IMR-90 (cell line): ENCODE data around the gene FERMT3.

Source experiments
- BHLHE40 ChIP-seq: fragments of 150-350 bp; IDR thresholded peaks from 2 replicates; pipeline ENCODE4 v1.6.1; 2016; ENCODE audit warnings: mild to moderate bottlenecking, low read depth, low read length
- CEBPB ChIP-seq: IDR thresholded peaks from 2 replicates; pipeline ENCODE4 v1.6.1; 2012; ENCODE audit warnings: low read depth, low read length, improper control_type of control experiment
- CHD1 ChIP-seq: IDR thresholded peaks from 2 replicates; pipeline ENCODE4 v1.6.1; 2012; ENCODE audit warnings: low read depth, low read length, improper control_type of control experiment
- CTCF ChIP-seq: conservative IDR thresholded peaks from 2 replicates; pipeline ENCODE4 v1.5.1; 2012; ENCODE audit warnings: mild to moderate bottlenecking, low read depth, low read length, improper control_type of control experiment
- ELK1 ChIP-seq: fragments of 150-350 bp; IDR thresholded peaks from 2 replicates; pipeline ENCODE4 v1.6.1; 2016; ENCODE audit warnings: low read depth, mild to moderate bottlenecking, low read length, moderate library complexity, borderline replicate concordance
- MAFK ChIP-seq: IDR thresholded peaks from 2 replicates; pipeline ENCODE4 v1.6.1; 2012; ENCODE audit warnings: low read depth, low read length, improper control_type of control experiment
- MAZ ChIP-seq: IDR thresholded peaks from 2 replicates; pipeline ENCODE4 v1.6.1; 2012; ENCODE audit warnings: low read depth, mild to moderate bottlenecking, low read length, improper control_type of control experiment, moderate library complexity, borderline replicate concordance
- MXI1 ChIP-seq: IDR thresholded peaks from 2 replicates; pipeline ENCODE4 v1.6.1; 2012; ENCODE audit warnings: low read depth, mild to moderate bottlenecking, low read length, moderate library complexity, borderline replicate concordance
- POLR2A ChIP-seq: IDR thresholded peaks from 2 replicates; pipeline ENCODE4 v1.6.1; 2012; ENCODE audit warnings: mild to moderate bottlenecking, low read depth, low read length
- RAD21 ChIP-seq: IDR thresholded peaks from 2 replicates; pipeline ENCODE4 v1.6.1; 2012; ENCODE audit warnings: low read length, improper control_type of control experiment
- RCOR1 ChIP-seq: IDR thresholded peaks from 2 replicates; pipeline ENCODE4 v1.6.1; 2012; ENCODE audit warnings: mild to moderate bottlenecking, low read length, improper control_type of control experiment; ENCODE audit not compliant: insufficient replicate concordance
- RFX5 ChIP-seq: IDR thresholded peaks from 2 replicates; pipeline ENCODE4 v1.8.0; 2012; ENCODE audit warnings: low read depth, mild to moderate bottlenecking, low read length, moderate library complexity
- SMC3 ChIP-seq: fragments of 150-350 bp; IDR thresholded peaks from 2 replicates; pipeline ENCODE4 v1.6.1; 2016; ENCODE audit warnings: low read depth, mild to moderate bottlenecking, antibody characterized with exemption, low read length, moderate library complexity
- USF2 ChIP-seq: fragments of 150-350 bp; IDR thresholded peaks from 2 replicates; pipeline ENCODE4 v1.6.1; 2017; ENCODE audit warnings: mild to moderate bottlenecking, antibody characterized with exemption, low read length, low read depth

GRCh38 chr11:64223001-64223651, 16.6 kb downstream of the FERMT3 start:
- no peak for TF ChIP-seq MAFK
- TF ChIP-seq POLR2A, result no peak
- no peak for TF ChIP-seq CTCF
- TF ChIP-seq BHLHE40, result no peak
- no peak for TF ChIP-seq RFX5
- TF ChIP-seq RAD21, result no peak
- no peak for TF ChIP-seq CEBPB
- no peak for TF ChIP-seq RCOR1
- no peak for TF ChIP-seq ELK1
- TF ChIP-seq USF2, result no peak
- TF ChIP-seq MXI1, result no peak
- no peak for TF ChIP-seq CHD1
- no peak for TF ChIP-seq SMC3
- TF ChIP-seq MAZ, result no peak
